HEK293T (cell line): Measurements from ENCODE around the gene NR6A1.

Experiments
- ARNT ChIP-seq: fragments of 450-650 bp; IDR thresholded peaks from 2 replicates; pipeline ENCODE4 v1.6.1; 2017; ENCODE audit warnings: mild to moderate bottlenecking
- BHLHE40 ChIP-seq: fragments of 450-650 bp; IDR thresholded peaks from 2 replicates; pipeline ENCODE4 v1.6.1; 2016; ENCODE audit warnings: mild to moderate bottlenecking, moderate library complexity, borderline replicate concordance
- FOXA1 ChIP-seq: fragments of 450-650 bp; IDR thresholded peaks from 2 replicates; pipeline ENCODE4 v1.6.1; 2016; ENCODE audit warnings: mild to moderate bottlenecking
- L3MBTL2 ChIP-seq: fragments of 450-650 bp; conservative IDR thresholded peaks from 2 replicates; pipeline ENCODE4 v1.6.1; 2016; ENCODE audit warnings: mild to moderate bottlenecking
- LEF1 ChIP-seq: fragments of 450-650 bp; IDR thresholded peaks from 2 replicates; pipeline ENCODE4 v1.6.1; 2017; ENCODE audit warnings: mild to moderate bottlenecking, borderline replicate concordance
- SP1 ChIP-seq: fragments of 450-650 bp; IDR thresholded peaks from 2 replicates; pipeline ENCODE4 v1.6.1; 2017

GRCh38 chr9:124766326-124766725 is 4.8 kb downstream of the NR6A1 start:
- TF ChIP-seq SP1 (no peak), BHLHE40 (no peak), ARNT (no peak), FOXA1 (no peak), L3MBTL2 (no peak), LEF1 (no peak)
